Calu3 (cell line): ENCODE measurements around the gene CYP24A1. TPM values are rescaled to one million over a fixed set of nuclear protein-coding genes. Genes with fewer than 3 reads are reported as not detected.

Experiments
- BruUV-seq: library from RNA; stranded (reverse); fragments of 400-500 nt; replicated peaks from 2 replicates; lab custom pipeline; 2021; lab: Mats Ljungman, UMichigan
- CTCF ChIA-PET: fragments of 300-600 bp; sonication (Branson Sonifier 250); formaldehyde crosslinking; loops from one replicate; lab custom pipeline; 2022; ENCODE audit warnings: antibody characterized with exemption; lab: Charles Lee
- DNase-seq: peaks from one replicate; pipeline ENCODE4 v3.0.0; 2022
- H3K27ac Mint-ChIP-seq: one replicate; pipeline ENCODE4 v1.8.0; 2022; ENCODE audit warnings: mixed read lengths; ENCODE audit not compliant: unreplicated experiment
- H3K27me3 Mint-ChIP-seq: one replicate; pipeline ENCODE4 v1.8.0; 2022; ENCODE audit warnings: mixed read lengths; ENCODE audit not compliant: unreplicated experiment
- H3K36me3 Mint-ChIP-seq: one replicate; pipeline ENCODE4 v1.8.0; 2022; ENCODE audit warnings: mild to moderate bottlenecking, moderate library complexity, mixed read lengths; ENCODE audit not compliant: insufficient read depth, unreplicated experiment
- H3K4me1 Mint-ChIP-seq: one replicate; pipeline ENCODE4 v1.8.0; 2022; ENCODE audit warnings: mild to moderate bottlenecking, low read depth, mixed read lengths; ENCODE audit not compliant: unreplicated experiment
- H3K4me3 Mint-ChIP-seq: one replicate; pipeline ENCODE4 v1.8.0; 2022; ENCODE audit warnings: mild to moderate bottlenecking, low read depth, moderate library complexity, mixed read lengths; ENCODE audit not compliant: unreplicated experiment
- H3K9me3 Mint-ChIP-seq: one replicate; pipeline ENCODE4 v1.8.0; 2022; ENCODE audit warnings: low read depth, mixed read lengths; ENCODE audit not compliant: unreplicated experiment
- CTCF ChIP-seq: fragments of 200-600 bp; IDR thresholded peaks from one replicate; pipeline ENCODE4 v1.8.0; 2022; ENCODE audit warnings: antibody characterized with exemption; ENCODE audit not compliant: unreplicated experiment
- intact Hi-C: fragments of 100-400 bp; cut with micrococcal nuclease; formaldehyde crosslinking; loops from one replicate; pipeline ENCODE4 v1.10.0; 2022; ENCODE audit not compliant: unreplicated experiment
- total RNA-seq: library from RNA; stranded (reverse); gene quantifications from 2 replicates; pipeline ENCODE4 v1.2.3, GENCODE V29; 2022

The CYP24A1 gene
- total RNA-seq, 1 experiment from 2014 or later: 665 TPM

GRCh38 chr20:54162378-54163009 is 11.3 kb downstream of the CYP24A1 start:
- Mint-ChIP-seq H3K4me1 (peaks cover 52% of the 10 kb centered on the region), H3K9me3 (no peaks in the 10 kb centered on the region), H3K27ac (peak overlapping the region; percentile 55), H3K27me3 (no peaks in the 10 kb centered on the region), H3K36me3 (peaks cover 99% of the 10 kb centered on the region), H3K4me3 (no peak overlapping the region)
- no peak for TF ChIP-seq CTCF
- CTCF ChIA-PET: interaction anchor here (1.1 kb wide), 1 partner anchor 9 kb away, joined by 3 read pairs; no protein-coding TSS in a partner anchor
- no peak for DNase-seq
- no TSS peak for BruUV-seq
- intact Hi-C loops: no loop called here

GRCh38 chr20:54161821-54162149 is 12.0 kb downstream of the CYP24A1 start:
- H3K36me3 Mint-ChIP-seq: peaks cover 99% of the 10 kb centered on the region
- no TSS peak for BruUV-seq
- peak overlapping the region; percentile 92 for H3K27ac Mint-ChIP-seq
- CTCF ChIA-PET: no interaction called here
- peak overlapping the region; percentile 19 for H3K4me3 Mint-ChIP-seq
- TF ChIP-seq CTCF: no peak
- no peaks in the 10 kb centered on the region for H3K27me3 Mint-ChIP-seq
- intact Hi-C loops: no loop called here
- no peaks in the 10 kb centered on the region for H3K9me3 Mint-ChIP-seq
- DNase-seq: no peak
- peaks cover 51% of the 10 kb centered on the region for H3K4me1 Mint-ChIP-seq

GRCh38 chr20:54161008-54161820 is 12.6 kb downstream of the CYP24A1 start:
- H3K9me3 Mint-ChIP-seq: no peaks in the 10 kb centered on the region
- peaks cover 99% of the 10 kb centered on the region for H3K36me3 Mint-ChIP-seq
- BruUV-seq: no TSS peak
- TF ChIP-seq CTCF: no peak
- H3K27ac Mint-ChIP-seq: peak overlapping the region; percentile 92
- H3K4me1 Mint-ChIP-seq: peaks cover 51% of the 10 kb centered on the region
- CTCF ChIA-PET: no interaction called here
- H3K27me3 Mint-ChIP-seq: no peaks in the 10 kb centered on the region
- no peak for DNase-seq
- intact Hi-C loops: no loop called here
- H3K4me3 Mint-ChIP-seq: peak overlapping the region; percentile 19

- intact Hi-C loops: no loop called here
- CTCF ChIA-PET: interaction anchor here (0.7 to 1.2 kb wide), 2 partner anchors 10 to 27 kb away, joined by 3 read pairs; no protein-coding TSS in a partner anchor
- H3K36me3 Mint-ChIP-seq: peaks cover 99% of the 10 kb centered on the region
- H3K27ac Mint-ChIP-seq: peak overlapping the region; percentile 92
- BruUV-seq: no TSS peak
- no peaks in the 10 kb centered on the region for H3K9me3 Mint-ChIP-seq
- TF ChIP-seq CTCF: no peak
- peak overlapping the region; percentile 19 for H3K4me3 Mint-ChIP-seq
- H3K4me1 Mint-ChIP-seq: peaks cover 50% of the 10 kb centered on the region
- no peaks in the 10 kb centered on the region for H3K27me3 Mint-ChIP-seq
- no peak for DNase-seq
Measured at GRCh38 chr20:54160065-54161007, 13.4 kb downstream of the CYP24A1 start.
